GM18868 (cell line): Measurements from ENCODE around the gene HS6ST1.
A peak's percentile ranks its signal among the peaks of the same experiment; 100 is the strongest.

Experiments
- ATAC-seq: cut with Tn5 transposase; IDR thresholded peaks from one replicate; pipeline ENCODE4 v1.9.1; 2021; ENCODE audit warnings: mild to moderate bottlenecking, moderate library complexity; ENCODE audit not compliant: unreplicated experiment

The HS6ST1 gene

GRCh38 chr2:128311216-128311754 lies 7.4 kb downstream of the HS6ST1 start:
- no peak for ATAC-seq

GRCh38 chr2:128310761-128311160 lies 7.9 kb downstream of the HS6ST1 start:
- ATAC-seq = no peak

- ATAC-seq = no peak
These were observed 8.5 kb downstream of the HS6ST1 start for GRCh38 chr2:128310094-128310716.

- no peak for ATAC-seq
These were observed 9.2 kb downstream of the HS6ST1 start for GRCh38 chr2:128309280-128310093.

- no peak for ATAC-seq
These were observed 9.8 kb downstream of the HS6ST1 start for GRCh38 chr2:128308889-128309279.

- ATAC-seq = no peak
These were observed 10.4 kb downstream of the HS6ST1 start for GRCh38 chr2:128308284-128308731.

GRCh38 chr2:128307595-128307994 lies 11.1 kb downstream of the HS6ST1 start:
- ATAC-seq = no peak

- no peak for ATAC-seq
These were observed 11.7 kb downstream of the HS6ST1 start for GRCh38 chr2:128306931-128307460.

GRCh38 chr2:128306081-128306930 lies 12.4 kb downstream of the HS6ST1 start:
- ATAC-seq = no peak

- ATAC-seq = peak; percentile 76
These were observed 13.1 kb downstream of the HS6ST1 start for GRCh38 chr2:128305555-128306080.

GRCh38 chr2:128304715-128305554 lies 13.7 kb downstream of the HS6ST1 start:
- ATAC-seq = no peak

GRCh38 chr2:128304330-128304714 lies 14.3 kb downstream of the HS6ST1 start:
- ATAC-seq = no peak

GRCh38 chr2:128303911-128304310 lies 14.8 kb downstream of the HS6ST1 start:
- no peak for ATAC-seq

GRCh38 chr2:128303095-128303791 lies 15.4 kb downstream of the HS6ST1 start:
- no peak for ATAC-seq

- no peak for ATAC-seq
These were observed 16.0 kb downstream of the HS6ST1 start for GRCh38 chr2:128302744-128303067.

GRCh38 chr2:128302011-128302743 lies 16.5 kb downstream of the HS6ST1 start:
- no peak for ATAC-seq

GRCh38 chr2:128301501-128301966 lies 17.1 kb downstream of the HS6ST1 start:
- no peak for ATAC-seq

- ATAC-seq = no peak
These were observed 17.6 kb downstream of the HS6ST1 start for GRCh38 chr2:128301021-128301420.
